UCSD-AML1 (cell line): ENCODE data around the gene TCF4.
A peak's percentile ranks its signal among the peaks of the same experiment; 100 is the strongest.

Experiments used
- DNase-seq: peaks from one replicate; lab custom pipeline; 2025; ENCODE audit not compliant: unreplicated experiment; lab: John Stamatoyannopoulos, UW

The TCF4 gene

GRCh38 chr18:55418439-55418838 is 169.6 kb downstream of the TCF4 start:
- DNase-seq: no peak

- DNase-seq: no peak
These were observed 171.2 kb downstream of the TCF4 start for GRCh38 chr18:55416791-55417190.

GRCh38 chr18:55415258-55415871 is 172.6 kb downstream of the TCF4 start:
- DNase-seq: peak; percentile 66

- DNase-seq: no peak
These were observed 173.5 kb downstream of the TCF4 start for GRCh38 chr18:55414475-55414874.

- DNase-seq: no peak
These were observed 174.5 kb downstream of the TCF4 start for GRCh38 chr18:55413474-55413873.

- DNase-seq: no peak
These were observed 180.0 kb downstream of the TCF4 start for GRCh38 chr18:55407774-55408535.

GRCh38 chr18:55407191-55407590 is 180.8 kb downstream of the TCF4 start:
- DNase-seq: no peak

GRCh38 chr18:55406451-55406991 is 181.5 kb downstream of the TCF4 start:
- DNase-seq: no peak

GRCh38 chr18:55405893-55406406 is 182.0 kb downstream of the TCF4 start:
- no peak for DNase-seq

- no peak for DNase-seq
These were observed 182.5 kb downstream of the TCF4 start for GRCh38 chr18:55405475-55405874.

GRCh38 chr18:55404832-55405465 is 183.0 kb downstream of the TCF4 start:
- DNase-seq: no peak

- no peak for DNase-seq
These were observed 183.7 kb downstream of the TCF4 start for GRCh38 chr18:55404136-55404830.

GRCh38 chr18:55403421-55403949 is 184.5 kb downstream of the TCF4 start:
- no peak for DNase-seq

GRCh38 chr18:55402731-55403405 is 185.1 kb downstream of the TCF4 start:
- DNase-seq: no peak

- no peak for DNase-seq
These were observed 186.3 kb downstream of the TCF4 start for GRCh38 chr18:55401638-55402191.

GRCh38 chr18:55400590-55401541 is 187.1 kb downstream of the TCF4 start:
- DNase-seq: no peak

GRCh38 chr18:55400081-55400480 is 187.9 kb downstream of the TCF4 start:
- DNase-seq: no peak

GRCh38 chr18:55398858-55399257 is 189.1 kb downstream of the TCF4 start:
- no peak for DNase-seq

- no peak for DNase-seq
These were observed 191.0 kb downstream of the TCF4 start for GRCh38 chr18:55396979-55397378.
